ENCODE results near the gene CIDEB. TPM values are rescaled to one million over a fixed set of nuclear protein-coding genes. Genes with fewer than 3 reads are reported as not detected.

The CIDEB gene
- total and polyA plus RNA-seq, 2 of the 8 experiments (the other 6 are each of a cell fraction or from before 2014, with no cell fraction given): 0.11 TPM; not detected in 1

GRCh38 chr14:24315807-24316596, 8.2 kb upstream of the CIDEB start (continued):
- TF ChIP-seq CTCF (IDR thresholded peaks at IDR 0.05; ENCODE audit: control extremely low read depth in 1 of 3, insufficient read depth in 1 of 3, low read depth in 1 of 3, low read length in 3 of 3) (peak; percentile 49 to 52 (median 50)), MAX (IDR thresholded peaks at IDR 0.05) (peak; percentile 98), YY1 (IDR thresholded peaks at IDR 0.05; ENCODE audit: low read depth, low read length) (no peak)
